Measurements from ENCODE around the gene XPNPEP1.

DNA sequence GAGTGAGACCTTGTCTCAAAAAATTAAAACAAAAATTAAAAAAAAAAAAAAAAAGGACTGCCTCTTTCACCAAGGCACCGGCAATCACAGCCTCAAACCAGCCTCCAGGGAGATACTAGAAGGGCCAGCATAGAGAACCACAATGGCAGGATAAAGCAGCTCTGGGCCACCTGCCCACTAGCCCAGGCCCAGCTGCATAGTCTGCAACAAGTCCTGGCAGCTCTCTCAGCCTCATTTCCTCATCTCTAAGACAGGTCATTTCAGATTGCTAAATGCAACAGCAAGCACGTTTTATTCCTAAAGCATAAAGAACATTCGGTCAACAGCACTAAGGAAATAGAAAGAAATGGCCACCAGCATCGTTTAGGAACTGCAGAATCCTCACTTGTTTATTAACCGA, 28.8 kb downstream of the XPNPEP1 start:
- TF ChIP-seq, protein P1, sequence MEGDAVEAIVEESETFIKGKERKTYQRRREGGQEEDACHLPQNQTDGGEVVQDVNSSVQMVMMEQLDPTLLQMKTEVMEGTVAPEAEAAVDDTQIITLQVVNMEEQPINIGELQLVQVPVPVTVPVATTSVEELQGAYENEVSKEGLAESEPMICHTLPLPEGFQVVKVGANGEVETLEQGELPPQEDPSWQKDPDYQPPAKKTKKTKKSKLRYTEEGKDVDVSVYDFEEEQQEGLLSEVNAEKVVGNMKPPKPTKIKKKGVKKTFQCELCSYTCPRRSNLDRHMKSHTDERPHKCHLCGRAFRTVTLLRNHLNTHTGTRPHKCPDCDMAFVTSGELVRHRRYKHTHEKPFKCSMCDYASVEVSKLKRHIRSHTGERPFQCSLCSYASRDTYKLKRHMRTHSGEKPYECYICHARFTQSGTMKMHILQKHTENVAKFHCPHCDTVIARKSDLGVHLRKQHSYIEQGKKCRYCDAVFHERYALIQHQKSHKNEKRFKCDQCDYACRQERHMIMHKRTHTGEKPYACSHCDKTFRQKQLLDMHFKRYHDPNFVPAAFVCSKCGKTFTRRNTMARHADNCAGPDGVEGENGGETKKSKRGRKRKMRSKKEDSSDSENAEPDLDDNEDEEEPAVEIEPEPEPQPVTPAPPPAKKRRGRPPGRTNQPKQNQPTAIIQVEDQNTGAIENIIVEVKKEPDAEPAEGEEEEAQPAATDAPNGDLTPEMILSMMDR (IDR thresholded peaks at IDR 0.05; ENCODE audit: poor library complexity, severe bottlenecking) = no peak
- TF ChIP-seq POLR2AphosphoS5 (IDR thresholded peaks at IDR 0.05) (no peak), RAD21 (conservative IDR thresholded peaks at IDR 0.05) (no peak)
- TF ChIP-seq, protein P2, sequence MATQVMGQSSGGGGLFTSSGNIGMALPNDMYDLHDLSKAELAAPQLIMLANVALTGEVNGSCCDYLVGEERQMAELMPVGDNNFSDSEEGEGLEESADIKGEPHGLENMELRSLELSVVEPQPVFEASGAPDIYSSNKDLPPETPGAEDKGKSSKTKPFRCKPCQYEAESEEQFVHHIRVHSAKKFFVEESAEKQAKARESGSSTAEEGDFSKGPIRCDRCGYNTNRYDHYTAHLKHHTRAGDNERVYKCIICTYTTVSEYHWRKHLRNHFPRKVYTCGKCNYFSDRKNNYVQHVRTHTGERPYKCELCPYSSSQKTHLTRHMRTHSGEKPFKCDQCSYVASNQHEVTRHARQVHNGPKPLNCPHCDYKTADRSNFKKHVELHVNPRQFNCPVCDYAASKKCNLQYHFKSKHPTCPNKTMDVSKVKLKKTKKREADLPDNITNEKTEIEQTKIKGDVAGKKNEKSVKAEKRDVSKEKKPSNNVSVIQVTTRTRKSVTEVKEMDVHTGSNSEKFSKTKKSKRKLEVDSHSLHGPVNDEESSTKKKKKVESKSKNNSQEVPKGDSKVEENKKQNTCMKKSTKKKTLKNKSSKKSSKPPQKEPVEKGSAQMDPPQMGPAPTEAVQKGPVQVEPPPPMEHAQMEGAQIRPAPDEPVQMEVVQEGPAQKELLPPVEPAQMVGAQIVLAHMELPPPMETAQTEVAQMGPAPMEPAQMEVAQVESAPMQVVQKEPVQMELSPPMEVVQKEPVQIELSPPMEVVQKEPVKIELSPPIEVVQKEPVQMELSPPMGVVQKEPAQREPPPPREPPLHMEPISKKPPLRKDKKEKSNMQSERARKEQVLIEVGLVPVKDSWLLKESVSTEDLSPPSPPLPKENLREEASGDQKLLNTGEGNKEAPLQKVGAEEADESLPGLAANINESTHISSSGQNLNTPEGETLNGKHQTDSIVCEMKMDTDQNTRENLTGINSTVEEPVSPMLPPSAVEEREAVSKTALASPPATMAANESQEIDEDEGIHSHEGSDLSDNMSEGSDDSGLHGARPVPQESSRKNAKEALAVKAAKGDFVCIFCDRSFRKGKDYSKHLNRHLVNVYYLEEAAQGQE (IDR thresholded peaks at IDR 0.05; ENCODE audit: borderline replicate concordance) = no peak

Measured in neural cell (in vitro differentiated cells).